Mesenchymal stem cell (in vitro differentiated cells and primary cell): ENCODE measurements around the gene GNG12.

Experiments used
- DNase-seq: peaks from one replicate; pipeline ENCODE4 v3.0.0-alpha.2; 2013
- H2AFZ ChIP-seq: one replicate; pipeline ENCODE4 v1.6.1; 2013; ENCODE audit warnings: low read depth, mild to moderate bottlenecking, control low read depth, inconsistent platforms, low read length, moderate library complexity
- H2AK5ac ChIP-seq: 2 replicates; pipeline ENCODE4 v1.6.1; 2013; ENCODE audit warnings: low read length, moderate library complexity, mild to moderate bottlenecking, inconsistent platforms; ENCODE audit not compliant: severe bottlenecking
- H2BK120ac ChIP-seq: one replicate; pipeline ENCODE4 v1.6.1; 2013; ENCODE audit warnings: low read depth, mild to moderate bottlenecking, inconsistent platforms, low read length, moderate library complexity
- H2BK12ac ChIP-seq, 2 experiments: one replicate each; pipeline ENCODE4 v1.6.1; 2013; ENCODE audit warnings: inconsistent platforms in 2 of 2, low read length in 2 of 2, mild to moderate bottlenecking in 2 of 2, moderate library complexity in 2 of 2, control low read depth in 1 of 2
- H2BK15ac ChIP-seq: one replicate; pipeline ENCODE4 v1.6.1; 2013; ENCODE audit warnings: mild to moderate bottlenecking, low read depth, inconsistent platforms; ENCODE audit not compliant: poor library complexity, severe bottlenecking
- H2BK5ac ChIP-seq: 2 replicates; pipeline ENCODE4 v1.6.1; 2013; ENCODE audit warnings: low read depth, mild to moderate bottlenecking, low read length, control low read depth, inconsistent platforms; ENCODE audit not compliant: poor library complexity, severe bottlenecking
- H3K14ac ChIP-seq, 2 experiments: one replicate each; pipeline ENCODE4 v1.6.1; 2013; ENCODE audit warnings: inconsistent platforms in 2 of 2, low read length in 2 of 2, control low read depth in 1 of 2, mild to moderate bottlenecking in 1 of 2, moderate library complexity in 1 of 2
- H3K18ac ChIP-seq, 2 experiments: one replicate each; pipeline ENCODE4 v1.6.1; 2013; ENCODE audit warnings: inconsistent platforms in 2 of 2, low read length in 2 of 2, control low read depth in 1 of 2, low read depth in 1 of 2, mild to moderate bottlenecking in 1 of 2
- H3K23ac ChIP-seq, 2 experiments: one replicate each; pipeline ENCODE4 v1.6.1; 2013; ENCODE audit warnings: inconsistent platforms in 2 of 2, low read length in 2 of 2, mild to moderate bottlenecking in 2 of 2, moderate library complexity in 2 of 2, control low read depth in 1 of 2
- H3K27ac ChIP-seq: 2 replicates; pipeline ENCODE4 v1.5.1; 2013; ENCODE audit warnings: mild to moderate bottlenecking, moderate library complexity, low read length, control low read depth, inconsistent platforms; ENCODE audit not compliant: poor library complexity, severe bottlenecking
- H3K27me3 ChIP-seq, 2 experiments: 2 replicates each; pipeline versions ENCODE4 v1.6.1 to v1.7.0; 2013; ENCODE audit warnings: low read length in 2 of 2, mild to moderate bottlenecking in 2 of 2, moderate library complexity in 2 of 2, control low read depth in 1 of 2, inconsistent platforms in 1 of 2; ENCODE audit not compliant: control insufficient read depth in 1 of 2, insufficient read depth in 1 of 2
- H3K36me3 ChIP-seq, 2 experiments: 2 replicates each; pipeline versions ENCODE4 v1.6.1 to v1.7.0; 2013; ENCODE audit warnings: low read length in 2 of 2, control low read depth in 1 of 2, inconsistent platforms in 1 of 2, low read depth in 1 of 2, mild to moderate bottlenecking in 1 of 2; ENCODE audit not compliant: insufficient read depth in 2 of 2, control insufficient read depth in 1 of 2
- H3K4ac ChIP-seq, 2 experiments: one replicate each; pipeline ENCODE4 v1.6.1; 2013; ENCODE audit warnings: inconsistent platforms in 2 of 2, low read length in 2 of 2, mild to moderate bottlenecking in 2 of 2, moderate library complexity in 2 of 2, control low read depth in 1 of 2, low read depth in 1 of 2
- H3K4me1 ChIP-seq: 2 replicates; pipeline ENCODE4 v1.6.1; 2013; ENCODE audit warnings: low read depth, low read length, control low read depth; ENCODE audit not compliant: control insufficient read depth, insufficient read depth
- H3K4me2 ChIP-seq: 2 replicates; pipeline ENCODE4 v1.6.1; 2013; ENCODE audit warnings: low read length, mild to moderate bottlenecking, inconsistent platforms; ENCODE audit not compliant: poor library complexity, severe bottlenecking
- H3K4me3 ChIP-seq, 2 experiments: 2 replicates each; pipeline versions ENCODE4 v1.5.1 to v1.7.0; 2013; ENCODE audit warnings: low read length in 2 of 2, mild to moderate bottlenecking in 2 of 2, control low read depth in 1 of 2, low read depth in 1 of 2; ENCODE audit not compliant: insufficient read depth in 1 of 2
- H3K79me1 ChIP-seq: replicated peaks from 2 replicates; pipeline ENCODE4 v1.6.1; 2013; ENCODE audit warnings: mild to moderate bottlenecking, control low read depth, low read length, inconsistent platforms; ENCODE audit not compliant: poor library complexity, severe bottlenecking
- H3K9ac ChIP-seq: 2 replicates; pipeline ENCODE4 v1.7.0; 2013; ENCODE audit warnings: mild to moderate bottlenecking, low read length, moderate library complexity
- H3K9me3 ChIP-seq: 2 replicates; pipeline ENCODE4 v1.7.0; 2013; ENCODE audit warnings: mild to moderate bottlenecking, low read length; ENCODE audit not compliant: control insufficient read depth
- H4K8ac ChIP-seq: one replicate; pipeline ENCODE4 v1.6.1; 2013; ENCODE audit warnings: inconsistent platforms, mild to moderate bottlenecking, low read length, moderate library complexity
- H4K91ac ChIP-seq: one replicate; pipeline ENCODE4 v1.6.1; 2013; ENCODE audit warnings: mild to moderate bottlenecking, low read length, inconsistent platforms
- WGBS: methylation state at CpG from one replicate; pipeline ENCODE4 v1.1.7; 2013; ENCODE audit warnings: mixed read lengths; 5-methylcytosine and 5-hydroxymethylcytosine counted together

GNG12 gene

GRCh38 chr1:67759066-67759465 lies 74.2 kb downstream of the GNG12 start:
- Histone ChIP-seq H3K36me3 (peaks cover 3 to 13% of the 10 kb centered on the region in 2 experiments), H3K4me1 (peaks cover 7% of the 10 kb centered on the region), H3K9ac (peak overlapping the region; percentile 64), H3K9me3 (no peaks in the 10 kb centered on the region), H2BK120ac (no peak overlapping the region), H2BK12ac (no peak overlapping the region), H4K8ac (no peak overlapping the region), H3K4me3 (no peak overlapping the region), H3K18ac (no peak overlapping the region), H3K14ac (no peak overlapping the region), H3K27me3 (no peaks in the 10 kb centered on the region), H3K79me1 (peaks cover 43% of the 10 kb centered on the region), H3K4ac (no peak overlapping the region), H3K23ac (no peak overlapping the region), H3K4me2 (no peak overlapping the region), H3K27ac (peak overlapping the region; percentile 33), H2BK15ac (no peak overlapping the region), H2BK5ac (no peak overlapping the region), H2AFZ (no peak overlapping the region), H2AK5ac (peak overlapping the region; percentile 45), H4K91ac (no peak overlapping the region)
- 86% methylated on average over 2 of the region's 3 CpGs for WGBS
- no peak for DNase-seq

- H2BK15ac ChIP-seq, result no peak overlapping the region
- no peak overlapping the region for H3K27ac ChIP-seq
- peaks cover 35% of the 10 kb centered on the region for H3K79me1 ChIP-seq
- 80% methylated on average over 1 of the region's 2 CpGs for WGBS
- H4K91ac ChIP-seq, result no peak overlapping the region
- peaks cover 16% of the 10 kb centered on the region for H3K4me1 ChIP-seq
- H2BK12ac ChIP-seq, result no peak overlapping the region
- H3K23ac ChIP-seq, result no peak overlapping the region
- no peak overlapping the region for H3K4me3 ChIP-seq
- H2AFZ ChIP-seq, result no peak overlapping the region
- H3K4me2 ChIP-seq, result no peak overlapping the region
- no peak overlapping the region for H3K9ac ChIP-seq
- H2AK5ac ChIP-seq, result no peak overlapping the region
- peak; percentile 73 for DNase-seq
- H3K9me3 ChIP-seq, result no peaks in the 10 kb centered on the region
- H2BK5ac ChIP-seq, result no peak overlapping the region
- no peak overlapping the region for H3K14ac ChIP-seq
- no peak overlapping the region for H4K8ac ChIP-seq
- peaks cover 7 to 18% of the 10 kb centered on the region in 2 experiments for H3K36me3 ChIP-seq
- H3K18ac ChIP-seq, result peak overlapping the region in 1 of 2 experiments; percentile 38
- no peak overlapping the region for H2BK120ac ChIP-seq
- no peaks in the 10 kb centered on the region for H3K27me3 ChIP-seq
- no peak overlapping the region for H3K4ac ChIP-seq
Measured at GRCh38 chr1:67755619-67756018, 77.6 kb downstream of the GNG12 start.

- no peak overlapping the region for H2BK15ac ChIP-seq
- H3K4me2 ChIP-seq, result no peak overlapping the region
- H3K23ac ChIP-seq, result no peak overlapping the region
- H3K36me3 ChIP-seq, result peaks cover 7 to 18% of the 10 kb centered on the region in 2 experiments
- H3K9ac ChIP-seq, result no peak overlapping the region
- no peak overlapping the region for H2BK5ac ChIP-seq
- H3K79me1 ChIP-seq, result peaks cover 35% of the 10 kb centered on the region
- no peak overlapping the region for H3K4ac ChIP-seq
- H4K8ac ChIP-seq, result no peak overlapping the region
- H3K4me1 ChIP-seq, result peaks cover 15% of the 10 kb centered on the region
- H3K14ac ChIP-seq, result no peak overlapping the region
- H3K9me3 ChIP-seq, result no peaks in the 10 kb centered on the region
- no peak overlapping the region for H2BK12ac ChIP-seq
- H2AFZ ChIP-seq, result no peak overlapping the region
- no peak overlapping the region for H2BK120ac ChIP-seq
- H3K27ac ChIP-seq, result no peak overlapping the region
- no peak overlapping the region for H2AK5ac ChIP-seq
- H3K18ac ChIP-seq, result no peak overlapping the region
- no peaks in the 10 kb centered on the region for H3K27me3 ChIP-seq
- no peak overlapping the region for H4K91ac ChIP-seq
- no CpG with 5 or more reads among the region's 2 CpGs for WGBS
- H3K4me3 ChIP-seq, result no peak overlapping the region
- no peak for DNase-seq
Measured at GRCh38 chr1:67755160-67755559, 78.1 kb downstream of the GNG12 start.

- Histone ChIP-seq H4K8ac (no peak overlapping the region), H3K18ac (no peak overlapping the region), H3K27ac (no peak overlapping the region), H3K4ac (no peak overlapping the region), H2AK5ac (no peak overlapping the region), H2BK120ac (no peak overlapping the region), H3K79me1 (peaks cover 35% of the 10 kb centered on the region), H3K9ac (no peak overlapping the region), H2BK5ac (no peak overlapping the region), H3K36me3 (peaks cover 7 to 18% of the 10 kb centered on the region in 2 experiments), H2BK12ac (no peak overlapping the region), H3K23ac (no peak overlapping the region), H3K4me2 (no peak overlapping the region), H3K14ac (no peak overlapping the region), H2BK15ac (no peak overlapping the region), H2AFZ (no peak overlapping the region), H3K9me3 (no peaks in the 10 kb centered on the region), H3K4me1 (peaks cover 14% of the 10 kb centered on the region), H3K27me3 (no peaks in the 10 kb centered on the region), H3K4me3 (no peak overlapping the region), H4K91ac (no peak overlapping the region)
- no peak for DNase-seq
- 93% methylated on average over 4 of the region's 4 CpGs for WGBS
Measured at GRCh38 chr1:67754526-67754920, 78.7 kb downstream of the GNG12 start.
